ENCODE data around the gene CNPY3. TPM values are rescaled to one million over a fixed set of nuclear protein-coding genes. Genes with fewer than 3 reads are reported as not detected.
A peak's percentile ranks its signal among the peaks of the same experiment; 100 is the strongest.
"Not testable (repeated sequence)": the region's sequence is repeated elsewhere in the genome, so short reads cannot be mapped to it uniquely, and the experiment has no call there.

CNPY3 gene
- total RNA-seq (2014; rRNA removed; shearing (Covaris generic)) = 50.2 and 54.5 TPM in 2 replicates

DNA sequence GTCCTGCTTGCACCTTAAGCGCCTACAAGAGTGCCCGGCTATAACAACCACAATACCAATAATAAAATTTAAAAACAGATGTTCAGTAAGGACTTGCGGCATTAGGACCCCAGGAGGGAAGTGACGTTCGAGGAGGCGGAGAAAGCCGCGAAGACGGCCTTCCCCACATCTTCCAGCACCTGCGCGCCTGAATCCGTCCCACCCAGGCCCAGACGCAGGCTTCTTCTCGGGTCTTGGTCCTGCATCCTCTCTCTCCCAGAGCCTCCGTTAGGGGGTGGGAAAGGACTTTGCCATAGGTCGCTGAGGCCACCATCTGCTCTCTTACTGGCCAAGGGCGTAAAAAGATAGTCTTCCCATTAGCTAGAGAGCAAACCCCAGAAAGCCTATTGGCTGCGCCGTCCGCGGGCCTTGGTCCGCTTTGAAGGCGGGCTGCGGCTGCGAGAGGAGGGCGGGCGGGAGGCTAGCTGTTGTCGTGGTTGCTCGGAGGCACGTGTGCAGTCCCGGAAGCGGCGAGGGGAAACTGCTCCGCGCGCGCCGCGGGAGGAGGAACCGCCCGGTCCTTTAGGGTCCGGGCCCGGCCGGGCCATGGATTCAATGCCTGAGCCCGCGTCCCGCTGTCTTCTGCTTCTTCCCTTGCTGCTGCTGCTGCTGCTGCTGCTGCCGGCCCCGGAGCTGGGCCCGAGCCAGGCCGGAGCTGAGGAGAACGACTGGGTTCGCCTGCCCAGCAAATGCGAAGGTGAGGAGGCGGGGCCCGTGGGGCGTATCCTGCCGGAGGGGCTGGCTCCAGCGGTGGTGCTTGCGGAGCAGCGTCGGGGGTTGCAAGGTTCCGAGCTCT, at the start of gene CNPY3:
Gene CNPY3 (plus strand): TSS at position 495 of the 835 bp plus-strand sequence. CDS start 91 bp downstream, at position 586.
- DNase-seq (ENCODE audit: low spot score) = peak; percentile 95

DNA sequence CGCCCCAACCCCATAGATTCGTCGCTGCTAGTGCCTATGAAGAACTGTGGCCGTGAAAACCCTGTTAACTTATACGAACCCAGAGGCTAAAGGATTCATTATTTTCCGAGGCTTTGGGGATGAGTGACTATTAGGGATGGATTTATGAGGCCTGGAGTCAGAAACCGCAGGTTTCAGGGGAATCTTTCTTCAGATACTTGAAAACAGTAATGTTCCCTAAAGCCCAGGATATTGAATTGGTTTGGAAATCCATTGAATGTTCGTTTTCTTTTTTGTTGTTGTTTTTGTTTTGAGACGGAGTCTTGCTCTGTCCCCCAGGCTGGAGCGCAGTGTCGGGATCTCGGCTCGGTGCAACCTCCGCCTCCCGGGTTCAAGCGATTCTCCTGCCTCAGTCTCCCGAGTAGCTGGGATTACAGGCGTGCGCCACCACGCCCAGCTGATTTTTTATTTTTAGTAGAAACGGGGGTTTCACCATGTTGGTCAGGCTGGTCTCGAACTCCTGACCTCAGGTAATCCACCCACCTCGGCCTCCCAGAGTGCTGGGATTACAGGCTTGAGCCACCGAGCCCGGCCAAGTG, 49.0 kb upstream of the CNPY3 start:
- not testable (repeated sequence) for DNase-seq (ENCODE audit: low spot score)

DNA sequence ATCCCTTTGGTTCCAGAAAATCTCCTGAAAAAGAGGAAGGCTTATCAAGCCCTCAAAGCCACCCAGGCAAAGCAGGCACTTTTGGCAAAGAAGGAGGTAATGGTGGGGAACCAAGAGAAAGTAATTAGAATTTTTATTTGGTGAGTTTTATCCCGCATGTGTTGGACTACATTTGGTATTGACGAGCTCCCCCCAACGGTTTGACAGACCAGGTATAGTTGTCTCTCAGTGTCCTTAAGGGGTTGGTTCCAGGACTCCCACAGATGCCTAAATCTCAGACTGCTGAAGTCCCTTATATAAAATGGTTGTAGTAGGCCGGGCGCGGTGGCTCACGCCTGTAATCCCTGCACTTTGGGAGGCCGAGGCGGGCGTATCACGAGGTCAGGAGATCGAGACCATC, 48.4 kb upstream of the CNPY3 start:
- DNase-seq (ENCODE audit: low spot score) = not testable (repeated sequence)

DNA sequence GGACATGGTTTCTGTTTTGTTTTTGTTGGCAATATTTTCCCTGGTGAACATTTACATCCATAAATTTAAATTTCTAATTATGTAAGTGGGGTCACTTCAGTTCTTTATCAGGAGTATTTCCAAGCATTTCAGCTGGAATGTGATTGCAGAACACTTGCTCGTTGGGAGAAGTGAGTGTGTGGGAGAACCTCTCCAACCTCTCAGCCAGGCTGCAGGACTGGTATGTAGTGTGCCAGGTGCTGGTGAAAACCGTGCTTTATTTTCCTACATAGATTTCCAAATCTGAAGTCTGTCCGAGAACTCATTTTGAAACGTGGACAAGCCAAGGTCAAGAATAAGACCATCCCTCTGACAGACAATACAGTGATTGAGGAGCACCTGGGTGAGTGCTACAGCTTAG, 43.6 kb upstream of the CNPY3 start:
- no peak for DNase-seq (ENCODE audit: low spot score)

DNA sequence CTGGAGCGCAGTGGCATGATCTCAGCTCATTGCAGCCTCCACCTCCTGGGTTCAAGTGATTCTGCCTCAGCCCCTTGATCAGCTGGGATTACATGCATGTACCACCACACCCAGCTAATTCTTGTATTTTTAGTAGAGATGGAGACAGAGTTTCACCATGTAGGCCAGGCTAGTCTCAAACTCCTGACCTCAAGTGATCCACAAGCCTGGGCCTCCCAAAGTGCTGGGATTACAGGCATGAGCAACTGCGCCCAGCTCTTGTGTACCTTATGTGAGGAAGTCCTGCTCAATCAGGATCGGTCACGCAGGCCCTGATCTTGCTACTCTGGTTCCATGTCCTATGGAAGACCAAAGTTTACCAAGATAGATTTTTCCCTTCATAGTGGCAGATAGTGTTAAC, 41.1 kb upstream of the CNPY3 start:
- not testable (repeated sequence) for DNase-seq (ENCODE audit: low spot score)

DNA sequence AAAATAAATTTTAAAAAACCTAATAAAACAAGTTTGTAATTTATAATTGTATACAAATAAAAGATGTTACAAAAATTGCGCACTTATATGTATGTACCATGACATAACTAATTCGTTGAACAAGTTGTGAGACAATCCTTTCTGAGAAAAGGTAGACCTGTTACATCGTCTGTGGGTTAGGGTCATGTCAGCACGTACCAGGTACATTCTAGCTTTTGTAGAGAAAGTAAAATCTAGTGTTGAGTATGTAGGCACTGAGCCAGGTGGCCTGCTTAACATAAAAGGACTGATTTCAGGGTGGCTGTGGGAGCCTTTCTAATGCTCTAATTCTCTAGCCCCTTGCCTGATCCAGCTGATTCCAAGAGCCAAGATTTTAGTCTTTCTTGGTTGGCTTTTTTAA, 39.5 kb upstream of the CNPY3 start:
- DNase-seq (ENCODE audit: low spot score) = no peak

DNA sequence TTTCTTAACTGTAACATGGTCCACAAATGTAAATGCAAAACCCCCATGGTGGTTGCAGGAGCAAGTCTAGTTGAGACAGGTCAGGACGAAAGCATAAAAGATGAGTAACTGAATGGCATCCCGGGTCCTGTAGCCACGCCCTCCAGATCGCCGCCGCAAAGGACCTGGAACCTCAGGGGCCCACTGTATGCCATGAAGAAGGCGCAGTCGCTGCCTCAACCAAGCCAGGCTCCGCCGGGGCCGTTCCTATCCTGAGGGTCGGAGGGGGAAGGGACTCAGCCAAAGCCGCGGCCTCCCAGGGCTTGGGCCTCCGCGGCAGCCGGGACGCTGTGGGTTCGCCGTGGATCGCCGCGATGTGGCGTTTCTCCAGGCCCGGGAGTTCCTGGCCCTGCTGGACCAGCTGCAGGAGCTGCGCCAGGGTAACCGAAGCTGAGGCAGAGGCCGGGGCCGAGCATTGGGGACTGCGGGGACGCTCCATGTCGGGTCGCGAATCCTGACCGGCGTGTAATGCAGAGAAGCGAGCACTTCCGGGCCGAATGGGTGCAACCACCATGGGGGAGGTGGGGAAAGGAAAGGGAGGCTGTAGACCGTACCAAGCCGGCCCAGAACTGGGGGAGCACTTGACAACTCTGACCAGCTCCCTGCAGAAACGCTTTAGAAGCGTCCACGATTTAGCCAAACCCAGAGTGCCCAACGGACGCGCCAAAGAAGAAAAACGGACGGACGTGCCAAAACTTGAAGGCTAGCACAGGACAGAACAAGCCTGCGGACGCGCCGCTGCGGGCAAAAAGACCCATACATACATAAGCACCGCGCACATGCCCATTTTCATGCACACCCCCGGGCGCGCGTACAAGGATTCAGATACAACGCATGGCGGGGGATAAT, 38.7 kb upstream of the CNPY3 start:
- peak; percentile 97 for DNase-seq (ENCODE audit: low spot score)

DNA sequence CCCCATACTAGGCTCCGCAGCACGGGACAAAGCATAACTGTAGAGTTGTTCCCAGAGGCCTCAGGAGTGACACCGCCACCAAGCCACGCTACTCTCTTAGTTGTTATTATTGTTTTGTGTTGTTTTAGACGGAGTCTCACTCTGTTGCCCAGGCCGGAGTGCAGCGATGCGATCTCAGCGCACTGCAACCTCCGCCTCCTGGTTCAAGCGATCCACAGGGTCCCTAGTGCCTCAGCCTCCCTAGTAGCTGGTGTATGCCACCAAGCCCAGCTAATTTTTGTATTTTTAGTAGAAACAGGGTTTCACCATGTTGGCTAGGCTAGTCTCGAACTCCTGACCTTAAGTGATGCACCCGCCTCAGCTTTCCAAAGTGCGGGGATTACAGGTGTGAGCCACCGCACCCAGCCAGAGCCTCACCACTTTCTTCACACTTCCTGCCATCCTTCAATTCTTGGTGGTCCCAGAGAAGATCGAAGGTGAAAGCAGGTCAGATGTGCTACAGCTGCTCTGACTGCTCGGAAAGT, 38.0 kb upstream of the CNPY3 start:
- DNase-seq (ENCODE audit: low spot score) = no peak

DNA sequence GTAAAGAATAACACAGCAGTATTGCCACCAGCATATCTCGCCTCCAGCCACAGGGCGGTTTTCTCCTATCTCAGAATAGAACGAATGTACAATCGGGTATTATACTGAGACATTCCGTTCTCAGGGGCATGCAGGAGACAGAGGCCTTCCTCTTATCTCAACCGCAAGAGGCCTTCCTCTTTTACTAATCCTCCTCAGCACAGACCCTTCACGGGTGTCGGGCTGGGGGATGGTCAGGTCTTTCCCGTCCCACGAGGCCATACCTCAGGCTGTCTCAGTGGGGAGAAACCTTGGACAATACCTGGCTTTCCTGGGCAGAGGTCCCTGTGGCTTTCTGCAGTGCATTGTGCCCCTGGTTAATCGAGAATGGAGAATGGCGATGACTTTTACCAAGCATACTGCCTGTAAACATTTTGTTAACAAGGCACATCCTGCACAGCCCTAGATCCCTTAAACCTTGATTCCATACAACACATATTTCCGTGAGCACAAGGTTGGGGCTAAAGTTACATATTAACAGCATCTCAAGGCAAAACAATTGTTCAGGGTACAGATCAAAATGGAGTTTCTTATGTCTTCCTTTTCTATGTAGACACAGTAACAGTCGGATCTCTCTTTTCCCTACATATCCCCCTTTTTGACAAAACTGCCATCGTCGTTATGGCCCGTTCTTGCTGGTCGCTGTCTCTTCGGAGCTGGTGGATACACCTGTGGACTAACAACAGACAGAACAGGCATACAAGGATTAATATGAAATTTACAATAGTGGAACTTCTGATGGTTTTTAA, 35.0 kb upstream of the CNPY3 start:
- DNase-seq (ENCODE audit: low spot score) = not testable (repeated sequence)

DNA sequence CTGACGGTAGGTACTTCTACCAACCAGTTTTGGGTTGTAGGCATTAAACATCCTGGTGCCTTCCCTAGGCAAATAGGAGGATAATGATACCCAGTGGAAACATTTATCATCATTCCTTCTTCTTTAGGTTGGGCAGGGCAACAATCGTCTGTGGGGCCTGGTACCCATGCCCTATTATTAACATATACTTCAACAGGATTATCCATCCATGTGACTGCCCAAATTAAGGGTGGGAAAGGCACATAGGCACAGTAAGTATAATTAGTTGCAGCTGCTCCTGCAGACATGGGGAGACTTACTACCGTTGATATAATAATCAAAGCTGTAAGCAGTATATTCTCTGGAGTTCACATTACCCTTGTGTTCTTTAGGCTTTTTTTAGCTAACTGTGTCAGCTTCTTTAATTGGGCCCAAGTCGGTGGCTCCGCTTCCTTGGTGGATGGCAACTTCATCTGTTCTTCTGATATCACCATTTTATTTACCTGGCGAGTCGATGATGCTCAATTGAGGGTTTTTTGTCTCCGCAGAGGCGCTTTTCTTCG, 33.0 kb upstream of the CNPY3 start:
- DNase-seq (ENCODE audit: low spot score) = no peak

DNA sequence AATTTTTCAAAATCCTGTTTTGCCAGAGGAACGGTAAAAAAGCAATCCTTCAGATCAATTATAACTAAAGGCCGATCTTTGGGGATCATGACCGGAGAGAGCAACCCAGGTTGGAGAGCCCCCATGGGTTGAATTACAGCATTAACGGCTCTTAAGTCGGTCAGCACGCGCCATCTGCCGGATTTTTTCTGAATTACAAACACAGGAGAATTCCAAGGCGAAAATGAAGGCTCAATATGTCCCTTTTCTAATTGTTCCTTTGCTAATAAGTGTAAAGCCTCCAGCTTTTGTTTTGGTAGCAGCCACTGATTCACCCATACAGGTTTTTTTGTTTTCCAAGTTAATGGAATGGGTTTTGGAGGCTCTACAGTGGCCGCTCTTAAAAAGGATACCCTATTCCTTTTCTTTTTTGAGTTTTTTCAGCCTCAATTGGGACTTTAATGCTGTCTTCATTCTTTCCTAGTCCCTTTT, 30.4 kb upstream of the CNPY3 start:
- peak; percentile 88 for DNase-seq (ENCODE audit: low spot score)

DNA sequence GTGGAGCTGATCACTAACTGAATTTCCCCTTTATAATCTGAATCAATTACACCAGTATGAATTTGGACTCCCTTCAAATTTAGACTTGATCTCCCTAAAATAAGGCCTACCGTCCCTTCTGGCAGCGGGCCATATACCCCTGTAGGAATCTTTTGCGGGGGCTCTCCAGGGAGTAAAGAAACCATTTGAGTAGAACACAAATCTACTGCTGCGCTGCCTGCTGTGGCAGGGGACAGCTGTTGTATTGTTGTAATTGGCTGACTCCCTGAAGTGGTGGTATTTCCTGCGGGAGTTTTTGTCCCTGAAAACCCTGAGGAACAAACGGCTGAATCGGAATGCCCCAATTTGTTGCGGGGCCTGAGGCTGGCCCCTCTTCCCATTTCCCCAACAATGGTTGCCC, 29.4 kb upstream of the CNPY3 start:
- no peak for DNase-seq (ENCODE audit: low spot score)

DNA sequence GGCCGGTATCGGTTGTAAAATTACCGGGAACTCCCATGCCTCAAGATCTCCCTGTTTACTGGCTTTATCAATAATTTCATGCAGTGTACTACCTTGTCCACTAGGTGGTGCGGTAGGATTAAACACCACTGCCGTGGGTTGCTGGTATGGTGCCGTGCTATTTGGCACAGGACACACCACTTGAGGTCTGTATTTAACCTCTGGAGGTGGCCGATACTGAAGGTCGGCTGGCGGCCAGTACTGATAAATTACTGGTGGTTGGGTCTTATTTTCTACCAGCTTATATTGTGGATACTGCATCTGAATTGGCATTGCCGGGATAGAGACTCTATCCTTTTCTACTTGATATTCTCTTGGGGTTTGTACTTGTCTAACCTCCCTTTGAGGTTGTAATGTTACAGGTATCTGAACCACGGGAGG, 27.7 kb upstream of the CNPY3 start:
- peak; percentile 94 for DNase-seq (ENCODE audit: low spot score)

DNA sequence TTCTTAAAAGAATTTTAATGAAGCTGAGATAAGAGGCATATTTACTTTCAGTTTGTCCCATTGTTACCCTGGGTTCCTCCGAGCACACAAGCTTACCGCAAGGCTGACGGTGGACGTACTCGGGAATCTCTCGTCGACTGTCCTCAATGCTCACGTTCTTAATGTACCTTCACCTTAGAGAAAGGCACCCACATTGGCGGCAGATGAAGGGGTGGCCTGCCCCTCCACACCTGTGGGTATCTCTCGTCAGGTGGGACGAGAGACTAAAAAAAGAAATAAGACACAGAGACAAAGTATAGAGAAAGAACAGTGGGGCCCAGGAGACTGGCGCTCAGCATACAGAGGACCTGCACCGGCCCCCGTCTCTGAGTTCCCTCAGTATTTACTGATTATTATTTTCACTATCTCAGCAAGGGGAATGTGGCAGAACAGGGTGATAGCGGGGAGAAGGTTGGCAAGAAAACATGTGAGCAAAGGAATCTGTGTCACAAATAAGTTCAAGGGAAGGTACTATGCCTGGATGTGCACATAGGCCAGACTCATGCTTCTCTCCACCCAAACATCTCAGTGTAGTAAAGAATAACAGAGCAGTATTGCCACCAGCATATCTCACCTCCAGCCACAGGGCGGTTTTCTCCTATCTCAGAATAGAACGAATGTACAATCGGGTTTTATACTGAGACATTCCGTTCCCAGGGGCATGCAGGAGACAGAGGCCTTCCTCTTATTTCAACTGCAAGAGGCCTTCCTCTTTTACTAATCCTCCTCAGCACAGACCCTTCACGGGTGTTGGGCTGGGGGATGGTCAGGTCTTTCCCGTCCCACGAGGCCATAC, 26.6 kb upstream of the CNPY3 start:
- not testable (repeated sequence) for DNase-seq (ENCODE audit: low spot score)

DNA sequence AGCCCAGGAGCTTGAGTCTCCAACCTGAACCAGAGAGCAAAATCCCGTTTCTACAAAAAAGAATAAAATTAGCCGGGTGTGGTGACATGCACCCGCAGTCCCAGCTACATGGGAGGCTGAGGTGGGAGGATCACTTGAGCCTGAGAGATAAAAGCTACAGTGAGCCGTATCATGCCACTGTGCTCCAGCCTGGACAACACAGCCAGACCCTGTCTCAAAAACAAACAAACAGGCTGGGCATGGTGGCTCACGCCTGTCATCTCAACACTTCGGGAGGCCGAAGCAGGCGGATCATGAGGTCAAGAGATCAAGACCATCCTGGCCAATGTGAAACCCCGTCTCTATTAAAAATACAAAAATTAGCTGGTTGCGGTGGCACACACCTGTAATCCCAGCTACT, 24.8 kb upstream of the CNPY3 start:
- DNase-seq (ENCODE audit: low spot score) = no peak

DNA sequence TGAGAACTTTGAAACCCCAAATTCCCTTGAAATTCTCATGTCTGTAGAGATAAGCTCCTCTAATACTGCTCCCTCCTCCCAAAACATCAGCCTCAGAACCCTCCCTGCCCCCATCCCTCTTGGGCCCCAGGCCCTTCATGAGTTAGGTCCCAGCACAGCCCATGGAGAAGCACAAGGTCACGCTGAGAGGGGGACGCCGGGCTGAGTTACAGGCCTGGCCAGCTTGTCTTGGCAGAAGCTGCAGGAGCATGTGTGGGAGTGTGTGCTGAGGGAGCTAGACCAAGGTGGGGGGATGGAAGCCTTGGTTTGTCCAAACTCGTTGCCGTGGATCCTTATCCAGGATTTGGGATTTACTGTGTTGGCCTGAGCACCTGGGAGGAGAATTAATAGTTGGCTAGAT, 21.9 kb upstream of the CNPY3 start:
- no peak for DNase-seq (ENCODE audit: low spot score)

DNA sequence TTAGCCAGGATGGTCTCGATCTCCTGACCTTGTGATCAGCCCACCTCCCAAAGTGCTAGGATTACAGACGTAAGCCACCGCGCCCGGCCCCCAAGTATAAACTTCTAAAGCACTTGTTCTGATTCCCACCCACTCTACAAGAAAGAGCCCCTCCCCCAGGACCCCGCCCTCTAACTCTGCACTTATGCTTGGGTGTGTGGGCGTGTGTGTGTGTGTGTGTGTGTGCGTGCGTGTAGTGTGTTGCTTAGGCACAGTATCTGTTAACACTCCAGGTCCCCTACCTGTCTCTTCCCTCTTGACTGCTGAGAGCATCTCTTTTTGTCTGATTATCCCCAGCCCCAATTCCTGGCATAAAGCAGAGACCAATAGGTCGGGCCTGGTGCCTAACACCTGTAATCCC, 19.4 kb upstream of the CNPY3 start:
- no peak for DNase-seq (ENCODE audit: low spot score)

DNA sequence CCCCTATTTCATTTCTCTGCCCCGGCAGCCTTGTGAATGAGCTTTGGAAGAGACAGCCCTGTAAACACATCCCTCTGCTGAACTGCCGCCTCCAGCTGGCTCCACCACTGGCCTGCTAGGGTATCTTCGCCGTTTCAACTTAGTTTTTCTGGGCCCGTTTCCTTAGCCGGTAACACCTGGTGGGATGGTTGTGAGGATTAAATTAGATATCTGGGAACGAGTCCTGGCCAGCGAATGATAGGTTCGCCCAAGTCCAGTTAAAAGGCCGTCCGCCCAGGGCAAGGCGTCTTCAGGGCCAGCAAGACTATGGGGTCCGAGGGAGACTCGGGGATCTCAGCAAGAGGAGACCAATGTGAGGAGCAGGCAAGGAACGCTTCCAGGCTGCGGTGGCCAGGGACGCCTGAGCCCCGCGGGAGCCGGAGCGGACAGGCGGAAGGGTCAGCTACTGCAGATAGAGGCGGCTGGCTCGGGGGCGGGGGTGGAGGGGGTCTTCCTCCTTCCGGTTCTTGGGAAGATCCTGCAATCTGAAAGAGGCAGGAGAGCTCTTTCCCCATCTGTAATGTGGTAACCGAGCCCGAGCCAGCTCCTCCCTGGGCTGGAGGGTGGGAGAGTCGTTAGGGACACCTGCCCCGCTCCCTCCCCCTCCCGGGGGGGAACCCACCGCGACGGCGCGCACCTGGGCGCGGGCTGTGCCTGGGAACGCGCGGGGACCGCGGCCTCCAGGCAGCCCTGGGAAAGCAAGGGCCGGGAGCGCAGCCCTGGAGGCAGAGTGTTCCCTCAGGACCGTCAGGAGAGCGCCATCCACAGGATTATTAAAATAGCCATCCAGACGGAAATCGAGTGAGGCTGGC, 17.9 kb upstream of the CNPY3 start:
- no peak for DNase-seq (ENCODE audit: low spot score)

DNA sequence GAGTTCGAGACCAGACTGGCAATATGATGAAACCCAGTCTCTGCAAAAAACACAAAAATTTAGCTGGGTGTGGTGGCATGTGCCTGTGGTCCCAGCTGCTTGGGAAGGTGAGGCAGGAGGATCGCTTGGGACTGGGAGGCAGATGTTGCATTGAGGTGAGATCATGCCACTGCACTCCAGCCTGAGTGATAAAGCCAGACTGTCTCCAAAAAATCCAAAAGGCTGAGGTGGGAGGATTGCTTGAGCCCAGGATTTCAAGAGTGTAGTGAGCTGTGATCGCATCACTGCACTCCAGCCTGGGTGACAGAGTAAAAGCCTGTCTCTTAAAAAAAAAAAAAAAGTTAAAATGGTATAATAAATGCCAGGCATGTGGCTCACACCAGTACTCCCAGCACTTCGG, 14.7 kb upstream of the CNPY3 start:
- no peak for DNase-seq (ENCODE audit: low spot score)
